Ramos (cell line): ENCODE data around the gene OXTR.
"Not testable (repeated sequence)": the region's sequence is repeated elsewhere in the genome, so short reads cannot be mapped to it uniquely, and the experiment has no call there.

Source experiments
- in situ Hi-C: fragments of 300-500 bp; cut with MboI; formaldehyde crosslinking; loops from one replicate; pipeline ENCODE4 v1.14.3; 2022; ENCODE audit warnings: low sequenced_read_pairs; ENCODE audit not compliant: unreplicated experiment

Gene OXTR

DNA sequence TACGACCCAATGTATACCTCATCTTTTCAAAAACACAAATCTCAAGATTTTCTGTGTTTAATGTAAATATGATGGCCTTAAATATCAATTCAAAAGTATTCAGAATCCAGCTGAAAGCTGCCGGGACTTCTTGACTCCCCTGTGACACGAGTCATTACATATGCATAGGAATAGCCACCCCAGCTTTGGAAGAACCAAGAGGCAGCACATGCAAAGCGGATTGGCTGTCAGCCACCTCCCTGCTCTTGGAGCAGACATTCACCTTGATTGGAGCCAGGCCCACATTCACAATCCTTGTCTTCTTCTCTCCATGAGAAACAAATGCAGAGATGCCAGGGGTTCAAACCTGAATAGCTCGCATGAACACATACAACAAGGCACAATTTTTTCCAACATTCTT, 46.6 kb downstream of the OXTR start:
- in situ Hi-C loops = no loop called here

DNA sequence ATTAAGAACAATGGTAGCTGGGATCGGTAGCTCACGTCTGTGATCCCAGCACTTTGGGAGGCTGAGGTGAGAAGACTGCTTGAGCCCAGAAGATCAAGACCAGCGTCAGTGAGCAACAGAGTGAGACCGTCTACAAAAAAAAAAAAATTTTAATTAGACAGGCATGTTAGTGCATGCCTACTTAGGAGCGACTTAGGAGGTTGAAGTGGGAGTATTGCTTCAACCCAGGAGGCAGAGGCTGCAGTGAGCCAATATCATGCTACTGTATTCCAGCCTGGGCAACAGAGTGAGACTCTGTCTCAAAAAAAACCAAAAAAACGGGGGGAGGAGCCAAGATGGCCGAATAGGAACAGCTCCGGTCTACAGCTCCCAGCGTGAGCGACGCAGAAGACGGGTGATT, 53.7 kb downstream of the OXTR start:
- in situ Hi-C loops = not testable (repeated sequence)

DNA sequence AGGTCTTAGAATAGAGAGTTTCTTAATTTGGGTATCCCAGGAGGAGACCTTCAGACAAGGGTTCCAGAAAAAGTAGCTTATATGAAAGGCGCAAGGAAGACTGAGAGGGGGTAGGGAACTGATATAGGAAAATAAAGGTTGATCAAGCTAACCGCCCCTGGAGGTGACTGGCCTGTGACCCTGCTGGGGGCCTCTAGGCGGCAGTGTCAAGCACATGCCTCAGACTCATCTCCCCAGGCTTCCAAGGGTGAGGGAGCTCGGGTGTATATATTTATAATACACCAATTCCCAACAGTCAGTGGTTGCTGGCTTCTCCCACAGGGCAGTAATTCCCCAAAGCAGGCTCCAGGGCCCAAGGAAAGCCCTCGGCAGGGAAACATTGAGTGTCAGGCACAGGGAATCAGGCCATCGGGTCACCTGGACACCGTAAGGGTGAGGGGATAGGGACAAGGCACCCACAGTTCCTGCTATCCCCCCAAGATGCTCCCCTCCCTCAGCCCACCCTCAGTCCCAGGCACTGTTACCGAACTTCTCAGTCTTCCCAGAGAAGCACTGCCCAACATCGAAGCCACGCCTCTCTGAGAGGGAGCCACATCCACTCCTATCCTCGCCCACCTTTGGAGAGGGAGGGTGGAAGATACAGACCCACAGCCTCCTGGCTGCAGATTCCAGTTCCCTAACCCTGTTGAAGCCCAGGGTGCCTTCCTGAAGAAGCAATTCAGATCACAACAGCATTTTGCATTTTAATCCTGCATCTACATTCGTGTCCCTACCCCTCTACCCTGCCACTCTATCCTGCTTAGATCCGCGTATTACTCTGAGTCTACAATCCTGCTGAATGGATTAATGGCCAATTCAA, 55.3 kb downstream of the OXTR start:
- in situ Hi-C loops = no loop called here

DNA sequence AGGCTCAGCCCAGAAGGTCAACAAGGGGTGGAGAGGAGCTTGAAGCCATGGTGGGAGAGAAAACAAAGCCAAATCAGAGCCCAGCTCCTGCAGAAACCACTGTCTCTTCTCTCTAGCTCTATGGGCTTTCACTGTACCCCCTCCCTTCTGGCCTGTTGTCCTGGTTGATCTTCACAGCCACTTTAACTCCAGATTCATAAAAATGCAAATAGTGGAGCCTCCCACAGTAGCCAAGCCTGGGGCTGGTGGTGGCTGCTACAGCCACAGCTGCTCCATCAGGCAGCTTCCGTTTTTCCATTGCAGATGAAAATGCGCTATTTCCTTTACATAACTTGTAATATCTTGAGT, 56.5 kb downstream of the OXTR start:
- in situ Hi-C loops = no loop called here

DNA sequence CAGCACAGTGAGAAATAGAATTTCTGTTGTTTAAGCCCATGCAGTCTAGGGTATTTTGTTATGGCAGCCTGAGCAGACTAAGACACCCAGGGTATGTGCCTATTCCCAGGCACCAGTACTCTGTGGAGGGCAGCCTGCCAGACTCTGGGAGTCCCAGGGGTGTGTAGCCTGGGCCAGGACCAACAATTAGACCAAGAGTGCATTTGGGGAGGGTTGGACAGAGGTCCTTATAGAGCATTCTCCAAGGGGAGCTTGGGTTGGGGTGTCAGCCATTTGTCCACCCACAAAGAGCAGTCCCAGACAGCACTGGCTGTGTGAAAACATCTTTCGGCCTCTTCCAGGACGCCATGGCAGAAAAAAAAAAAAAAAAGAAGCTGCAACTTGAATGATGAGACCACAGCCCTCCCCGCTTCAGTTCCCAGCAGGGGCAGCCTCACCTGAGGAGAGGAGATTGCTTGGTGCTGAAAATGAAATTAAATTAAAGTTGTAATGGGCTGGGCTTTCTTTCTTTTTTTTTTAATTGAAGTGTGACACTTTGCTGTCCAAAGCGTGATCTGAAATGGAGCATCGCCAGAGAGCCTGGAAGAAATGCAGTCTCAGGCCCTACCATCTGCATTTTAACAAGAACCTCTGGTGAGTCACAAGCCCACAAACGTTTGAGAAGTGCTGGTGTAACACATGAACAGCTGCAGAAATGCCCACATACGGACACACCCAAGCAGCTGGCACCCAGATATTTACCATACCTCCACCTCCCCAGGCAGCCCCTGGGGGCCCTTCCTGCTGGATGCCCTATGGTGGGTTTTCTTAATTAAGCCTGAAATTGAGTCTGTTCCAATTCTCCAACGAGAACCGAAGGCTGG, 57.1 kb downstream of the OXTR start:
- in situ Hi-C loops = no loop called here

DNA sequence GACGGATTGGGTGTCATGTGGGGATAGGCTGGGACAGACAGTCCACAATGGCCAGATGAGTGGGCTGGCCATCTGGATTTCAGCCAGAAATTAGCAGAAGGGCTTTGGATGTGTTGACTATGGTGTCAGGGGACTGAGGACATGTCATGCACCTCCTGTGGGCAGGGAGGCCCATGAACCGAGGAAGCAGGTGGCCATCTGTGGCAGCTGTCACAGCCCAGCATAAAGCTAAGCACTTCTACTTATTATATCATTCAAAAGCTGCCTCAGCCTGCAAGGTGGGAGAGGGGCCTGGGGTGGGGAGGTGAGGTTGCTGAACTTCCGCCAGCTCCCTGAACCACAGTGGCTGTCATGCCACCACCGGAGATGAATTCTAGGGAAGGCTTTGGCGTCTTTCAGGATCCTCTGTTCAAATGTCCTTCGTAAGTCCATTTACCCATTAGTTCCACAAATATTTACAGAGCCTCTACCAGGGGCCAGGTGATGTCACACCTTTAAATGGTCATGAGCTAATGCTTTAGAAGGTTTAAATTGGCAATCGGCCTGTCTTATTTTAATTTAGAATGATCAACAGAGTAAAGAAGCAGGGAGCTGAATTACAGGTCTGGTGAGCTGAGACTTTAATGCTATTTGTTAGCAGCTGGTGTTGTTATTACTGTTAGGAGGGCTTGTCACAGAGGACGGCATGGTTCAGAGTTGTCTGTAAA, 59.5 kb downstream of the OXTR start:
- in situ Hi-C loops = no loop called here

DNA sequence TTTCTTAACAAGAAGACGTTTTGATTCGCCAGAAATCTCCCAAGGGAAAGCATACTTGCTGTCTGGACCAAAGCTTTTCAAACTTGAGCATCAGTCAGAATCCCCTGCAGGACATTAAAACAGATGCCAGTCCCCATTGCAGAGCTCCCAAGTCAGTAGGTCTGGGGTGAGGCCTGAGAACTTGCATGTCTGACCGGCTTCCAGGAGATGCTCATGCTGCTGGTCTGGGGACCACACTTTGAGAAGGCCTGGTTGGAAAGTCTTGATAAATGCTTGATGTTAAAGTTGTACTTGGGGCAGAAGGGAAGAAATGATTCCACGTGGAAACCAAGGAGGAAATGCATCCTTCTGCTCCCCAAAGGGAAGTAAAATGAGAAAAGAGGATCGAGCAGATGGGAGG, 60.1 kb downstream of the OXTR start:
- in situ Hi-C loops = no loop called here

DNA sequence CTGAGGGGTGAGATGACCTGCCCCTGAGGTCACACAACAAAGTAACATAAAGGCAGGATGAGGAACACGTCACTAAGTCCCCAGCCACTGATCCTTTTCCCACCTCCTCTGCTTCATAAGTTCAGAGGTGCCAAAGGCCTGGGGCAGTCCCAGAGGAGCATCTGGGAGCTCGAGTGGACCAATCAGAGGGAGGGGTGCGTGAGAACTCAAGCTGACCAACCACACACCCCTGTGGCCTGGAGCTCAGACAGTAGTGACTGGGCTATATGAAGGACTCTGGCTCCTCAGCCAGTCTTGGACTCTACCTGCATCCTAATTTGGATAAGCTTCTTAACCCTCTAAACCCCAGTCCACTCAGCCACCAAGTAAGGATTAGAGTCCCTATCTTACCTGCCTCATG, 63.8 kb downstream of the OXTR start:
- in situ Hi-C loops = no loop called here

DNA sequence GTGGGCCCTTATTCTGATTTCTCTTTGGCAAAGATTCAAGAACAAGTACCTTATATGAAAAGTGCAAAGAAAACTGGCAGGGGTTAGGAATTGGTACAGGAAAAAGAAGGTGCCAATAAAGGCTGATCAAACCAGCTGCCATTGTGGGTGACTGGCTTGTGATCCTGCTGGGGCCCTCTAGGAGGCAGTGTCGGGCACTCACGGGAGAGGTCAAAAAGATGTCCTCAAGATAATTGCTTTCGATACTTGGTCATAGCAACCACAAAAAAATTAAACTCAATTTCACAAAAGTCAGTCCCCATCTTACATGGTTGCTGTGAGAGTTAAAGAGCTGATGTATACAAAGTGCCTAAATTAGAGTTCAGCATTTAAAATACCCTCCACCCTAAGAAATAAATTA, 66.9 kb downstream of the OXTR start:
- in situ Hi-C loops = no loop called here
